ENCODE measurements around the gene ZBTB49. TPM values are rescaled to one million over a fixed set of nuclear protein-coding genes. Genes with fewer than 3 reads are reported as not detected.
"Not testable (repeated sequence)": the region's sequence is repeated elsewhere in the genome, so short reads cannot be mapped to it uniquely, and the experiment has no call there.

ZBTB49 gene
- total RNA-seq, 1 donor from 2014 or later = 1.8 TPM

DNA sequence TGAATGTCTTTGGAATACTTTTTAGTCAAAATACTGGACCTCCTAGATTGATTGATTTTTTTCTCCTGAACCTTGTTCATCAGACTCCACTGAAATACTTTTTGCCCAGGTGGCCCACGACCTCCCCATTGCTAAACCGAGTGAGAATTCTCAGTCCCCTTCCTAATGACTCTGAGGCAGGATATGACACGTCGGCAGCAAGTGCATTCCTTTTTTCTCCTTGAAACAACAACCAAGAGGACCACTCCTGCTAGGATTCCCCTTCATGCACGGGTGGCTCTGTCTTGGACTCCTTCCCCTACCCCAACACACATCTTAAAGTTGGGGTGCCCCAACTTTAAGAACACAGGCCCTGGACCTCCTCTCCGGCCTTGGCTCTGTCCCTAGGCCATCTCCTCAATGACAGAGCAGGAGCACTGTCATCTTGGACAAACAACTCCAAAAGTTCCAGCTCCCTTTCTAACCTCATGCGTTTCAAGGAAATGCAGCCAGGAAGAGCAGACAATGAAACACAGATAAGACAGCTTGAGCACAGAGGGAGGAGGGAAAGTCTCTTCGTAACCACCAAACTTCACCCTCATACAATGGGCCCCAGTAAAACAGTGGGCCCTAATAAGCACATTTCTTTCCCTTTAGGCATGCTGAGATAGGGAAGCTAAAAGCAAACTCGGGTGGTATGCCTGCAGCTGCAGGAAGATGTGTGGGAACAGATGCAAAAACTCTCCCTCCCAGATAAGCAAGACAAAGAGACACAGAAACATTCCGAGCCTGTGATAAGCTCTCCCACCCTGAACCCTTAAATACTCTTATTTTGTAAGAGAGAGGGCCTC lies 33.9 kb downstream of the ZBTB49 start:
- DNase-seq (ENCODE audit: low read depth in 2 of 2) = peak in 1 of 2 donors; percentile 26

GRCh38 chr4:4325321-4325720 lies 35.3 kb downstream of the ZBTB49 start:
- no peak for DNase-seq (ENCODE audit: low read depth in 2 of 2)

GRCh38 chr4:4326166-4326565 lies 36.1 kb downstream of the ZBTB49 start:
- no peak for DNase-seq (ENCODE audit: low read depth in 2 of 2)

DNA sequence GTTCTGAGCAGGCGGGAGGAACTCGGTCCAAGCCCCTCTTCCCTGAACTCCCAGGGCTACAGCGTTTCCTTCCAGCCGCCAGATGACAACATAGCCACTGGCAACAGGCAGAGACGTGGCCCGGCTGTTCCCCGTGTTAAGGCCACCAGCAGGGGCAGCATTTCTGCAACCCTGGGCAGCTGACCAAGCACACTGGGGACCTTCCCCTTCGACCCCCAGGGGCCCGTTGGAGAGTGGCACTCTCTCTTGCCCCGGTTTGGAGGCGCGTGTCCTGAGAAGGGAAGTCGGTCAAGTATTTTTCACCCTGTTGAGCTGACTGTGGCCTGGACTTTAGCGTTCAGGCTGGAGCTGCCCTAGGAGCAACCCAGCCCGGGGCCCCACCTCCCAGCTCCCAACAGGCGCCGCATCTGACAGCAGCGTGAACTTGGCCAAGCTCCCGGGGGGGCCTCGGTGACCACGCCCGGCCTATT lies 37.6 kb downstream of the ZBTB49 start:
- DNase-seq (ENCODE audit: low read depth in 2 of 2) = peak; percentile 21 to 62

DNA sequence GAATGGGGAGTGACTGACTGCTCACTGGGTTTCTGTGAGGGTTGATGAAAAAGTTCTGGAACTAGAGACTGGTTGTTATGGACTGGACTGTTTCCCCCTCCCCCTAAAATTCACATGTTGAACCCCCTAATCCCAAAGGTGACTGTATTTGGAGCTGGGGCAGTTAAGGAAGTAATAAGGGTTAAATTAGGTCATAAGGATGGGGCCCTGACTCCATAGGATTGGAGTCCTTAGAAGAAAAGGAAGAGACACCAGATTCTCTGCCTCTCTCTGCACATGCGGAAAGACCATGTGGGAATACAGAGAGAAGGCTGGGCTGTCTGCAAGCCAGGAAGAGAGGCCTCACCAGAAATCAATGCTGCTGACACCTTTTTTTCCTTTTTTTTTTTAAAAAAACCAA lies 38.2 kb downstream of the ZBTB49 start:
- no peak for DNase-seq (ENCODE audit: low read depth in 2 of 2)

GRCh38 chr4:4328840-4329239 lies 38.8 kb downstream of the ZBTB49 start:
- no peak for DNase-seq (ENCODE audit: low read depth in 2 of 2)

GRCh38 chr4:4329496-4329895 lies 39.4 kb downstream of the ZBTB49 start:
- no peak for DNase-seq (ENCODE audit: low read depth in 2 of 2)

GRCh38 chr4:4330794-4331193 lies 40.7 kb downstream of the ZBTB49 start:
- DNase-seq (ENCODE audit: low read depth in 2 of 2) = no peak

DNA sequence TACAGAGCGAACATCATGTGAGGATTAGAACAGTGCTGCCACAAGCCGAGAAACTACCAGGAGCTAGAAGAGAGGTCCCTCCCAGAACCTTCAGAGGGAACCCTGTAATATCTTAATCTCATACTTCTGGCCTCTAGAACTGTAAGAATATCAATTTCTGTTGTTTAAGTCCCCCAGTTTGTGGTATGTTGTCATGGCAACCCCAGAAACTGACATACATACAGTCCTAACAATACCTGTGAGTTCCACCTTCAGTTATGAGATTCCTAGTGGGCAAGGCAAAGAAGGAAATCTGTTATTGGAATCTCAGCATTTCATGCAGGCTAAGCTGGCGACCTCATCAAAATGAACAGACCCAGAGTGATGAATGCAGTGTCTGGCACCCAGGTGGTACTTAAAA lies 42.5 kb downstream of the ZBTB49 start:
- no peak for DNase-seq (ENCODE audit: low read depth in 2 of 2)

GRCh38 chr4:4333265-4333706 lies 43.2 kb downstream of the ZBTB49 start:
- no peak for DNase-seq (ENCODE audit: low read depth in 2 of 2)

DNA sequence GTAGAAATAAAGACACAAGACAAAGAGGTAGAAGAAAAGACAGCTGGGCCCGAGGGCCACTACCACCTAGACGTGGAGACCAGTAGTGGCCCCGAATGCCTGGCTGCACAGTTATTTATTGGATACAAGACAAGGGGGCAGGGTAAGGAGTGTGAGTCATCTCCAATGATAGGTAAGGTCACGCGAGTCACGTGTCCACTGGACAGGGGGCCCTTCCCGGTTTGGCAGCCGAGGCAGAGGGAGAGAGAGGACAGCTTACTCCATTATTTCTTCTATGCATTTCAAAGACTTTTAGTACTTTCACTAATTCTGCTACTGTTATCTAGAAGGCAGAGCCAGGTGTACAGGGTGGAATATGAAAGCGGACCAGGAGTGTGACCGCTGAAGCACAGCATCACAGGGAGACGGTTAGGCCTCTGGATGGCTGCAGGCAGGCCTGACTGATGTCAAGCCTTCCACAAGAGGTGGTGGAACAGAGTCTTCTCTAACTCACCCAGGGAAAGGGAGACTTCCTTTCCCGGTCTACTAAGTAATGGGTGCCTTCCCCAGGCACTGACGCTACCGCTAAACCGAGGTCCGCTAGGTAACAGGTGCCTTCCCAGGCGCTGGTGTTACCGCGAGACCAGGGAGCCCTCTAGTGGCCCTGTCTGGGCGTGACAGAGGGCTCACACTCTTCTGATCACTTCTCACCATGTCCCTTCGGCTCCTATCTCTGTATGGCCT lies 44.9 kb downstream of the ZBTB49 start:
- peak; percentile 31 to 65 for DNase-seq (ENCODE audit: low read depth in 2 of 2)

DNA sequence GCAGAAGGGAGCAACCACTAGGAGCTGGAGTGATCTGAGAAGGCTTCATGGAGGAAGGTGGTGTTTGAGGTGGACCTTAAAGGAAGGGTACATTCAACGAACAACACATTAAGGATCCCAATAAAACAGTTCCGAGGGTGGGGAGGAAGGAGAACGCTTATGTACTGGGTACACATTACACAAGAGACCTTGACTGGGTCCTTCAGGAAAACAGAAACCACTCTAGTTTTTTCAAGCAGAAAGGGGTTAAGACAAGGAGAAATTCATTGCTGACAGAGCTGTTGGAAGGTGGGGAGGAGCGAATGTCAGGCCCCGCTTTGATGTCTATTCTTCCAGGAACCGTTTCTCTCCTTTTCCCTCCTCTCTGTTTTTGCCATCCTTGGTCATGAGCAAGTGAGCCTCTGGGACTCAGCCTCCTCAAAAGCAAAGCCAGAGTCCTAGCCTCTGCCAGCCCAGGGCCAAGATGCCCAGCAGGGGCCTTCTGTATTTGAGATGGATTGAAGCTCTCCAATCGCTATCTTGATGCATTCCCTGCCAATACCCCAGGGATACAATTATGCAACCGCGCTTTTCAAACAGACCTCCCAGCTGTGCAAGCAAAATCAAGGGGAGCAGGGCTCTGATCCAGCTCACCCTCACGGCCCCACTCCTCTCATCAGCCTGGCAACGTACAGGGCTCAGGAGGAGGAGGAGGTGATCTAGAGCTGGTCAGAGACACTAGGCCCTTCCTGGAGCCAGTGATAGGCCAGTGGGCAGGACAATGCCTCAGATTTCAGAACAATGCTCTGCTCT lies 48.4 kb downstream of the ZBTB49 start:
- no peak for DNase-seq (ENCODE audit: low read depth in 2 of 2)

DNA sequence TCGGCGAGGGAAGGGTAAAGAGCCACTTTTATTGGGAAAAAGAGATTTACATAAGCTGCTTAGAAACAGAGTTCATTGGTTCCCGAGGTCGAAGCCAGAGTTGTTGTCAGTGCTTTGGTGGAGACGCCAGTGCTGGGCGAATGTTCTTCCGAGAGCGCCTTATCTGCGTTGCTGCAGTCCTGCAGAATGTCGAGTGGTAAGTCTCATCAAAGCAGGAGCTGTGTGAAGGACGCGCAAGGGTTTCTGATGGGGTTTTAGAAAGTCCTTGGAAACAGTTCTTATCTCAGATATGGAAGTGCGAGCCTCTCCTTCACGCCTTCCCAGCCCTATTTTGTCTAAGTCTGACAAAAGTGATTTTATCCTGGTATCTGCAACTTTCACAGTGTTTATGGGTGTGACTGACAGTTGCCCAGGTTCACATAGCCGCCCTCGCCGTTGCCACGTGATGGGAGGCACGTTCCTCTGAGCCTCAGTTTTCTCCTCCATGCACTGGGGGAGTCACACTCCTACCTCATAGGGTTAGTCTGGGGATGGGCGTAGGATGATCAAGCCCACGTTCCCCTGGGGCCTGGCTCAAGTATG lies 49.5 kb downstream of the ZBTB49 start:
- no peak for DNase-seq (ENCODE audit: low read depth in 2 of 2)

DNA sequence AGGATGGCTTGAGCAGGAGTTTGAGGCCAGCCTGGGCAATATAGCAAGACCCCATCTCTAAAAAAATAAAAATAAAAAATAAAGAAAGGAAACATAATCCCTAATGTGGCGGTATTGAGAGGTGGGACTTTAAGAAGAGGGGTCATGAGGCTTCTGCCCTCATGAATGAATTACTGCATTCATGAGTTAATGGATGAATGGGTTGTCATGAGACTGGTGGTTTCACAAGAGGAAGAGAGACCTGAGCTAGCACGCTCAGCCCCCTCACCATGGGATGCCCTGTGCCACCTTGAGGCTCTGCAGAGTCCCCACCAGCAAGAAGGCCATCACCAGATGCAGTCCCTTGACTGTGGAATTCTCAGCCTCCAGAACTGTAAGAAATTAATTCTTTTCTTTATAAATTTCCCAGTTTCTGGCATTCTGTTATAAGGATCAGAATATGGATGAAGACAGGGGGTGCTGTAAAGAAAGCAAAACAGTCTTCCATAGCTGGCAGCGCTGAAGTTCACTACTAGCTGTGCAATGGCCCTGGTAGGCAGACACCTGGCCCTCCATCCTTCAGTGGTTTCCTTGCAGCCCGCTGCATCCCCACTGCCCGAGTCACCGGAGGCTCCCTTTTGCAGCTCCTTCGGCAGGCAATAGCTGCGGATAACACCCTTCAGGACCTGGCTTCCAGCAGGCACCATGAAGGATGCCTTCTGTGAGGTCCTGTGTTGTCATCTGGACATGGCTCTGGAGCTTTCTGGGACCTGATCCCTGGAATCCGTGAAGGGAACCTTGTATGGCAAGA lies 52.0 kb downstream of the ZBTB49 start:
- DNase-seq (ENCODE audit: low read depth in 2 of 2) = no peak

- no peak for DNase-seq (ENCODE audit: low read depth in 2 of 2)
Measured at GRCh38 chr4:4343038-4343437, 53.0 kb downstream of the ZBTB49 start.

DNA sequence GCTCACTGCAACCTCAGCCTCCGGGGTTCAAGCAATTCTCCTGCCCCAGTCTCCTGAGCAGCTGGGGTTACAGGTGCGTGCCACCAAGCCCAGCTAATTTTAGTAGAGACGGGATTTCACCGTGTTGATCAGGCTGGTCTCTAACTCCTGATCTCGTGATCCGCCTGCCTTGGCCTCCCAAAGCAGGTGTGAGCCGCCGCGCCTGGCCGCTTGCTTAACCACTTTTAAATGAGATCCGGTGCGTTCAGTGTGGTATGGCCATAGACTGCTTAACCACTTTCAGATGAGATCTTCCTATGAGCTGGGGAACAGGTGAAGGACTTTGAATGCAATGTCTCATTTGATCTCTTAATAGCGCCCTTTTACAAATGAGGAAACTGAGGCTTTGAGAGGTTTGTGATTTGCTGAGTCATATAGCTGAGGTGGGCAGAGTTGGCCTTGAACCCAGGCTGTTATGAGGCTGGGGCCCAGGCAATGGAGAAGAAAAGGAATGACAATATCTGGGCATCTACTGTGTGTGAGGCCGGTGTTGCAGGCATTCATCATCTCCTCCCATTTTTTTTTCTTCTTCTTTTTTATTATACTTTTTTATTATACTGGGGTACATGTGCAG lies 55.0 kb downstream of the ZBTB49 start:
- DNase-seq (ENCODE audit: low read depth in 2 of 2) = no peak

DNA sequence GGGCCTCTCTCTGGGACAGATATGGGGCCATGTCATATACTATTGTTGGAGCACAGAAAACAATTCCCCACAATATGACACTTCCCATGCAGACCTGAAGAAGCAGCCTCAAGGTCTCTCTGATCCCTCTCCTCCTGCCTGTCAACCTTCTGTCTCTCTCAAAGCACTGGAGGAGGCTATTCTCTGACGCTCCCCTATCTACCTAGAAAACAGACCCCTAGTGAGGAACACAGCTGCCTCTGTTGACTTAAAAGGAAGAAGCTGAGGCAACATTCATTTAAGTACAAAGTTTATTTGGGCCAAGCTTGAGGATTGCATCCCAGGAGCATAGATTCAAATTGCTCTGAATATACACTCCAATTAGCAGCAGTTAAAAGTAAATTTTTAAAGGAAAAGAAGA lies 57.5 kb downstream of the ZBTB49 start:
- no peak for DNase-seq (ENCODE audit: low read depth in 2 of 2)

DNA sequence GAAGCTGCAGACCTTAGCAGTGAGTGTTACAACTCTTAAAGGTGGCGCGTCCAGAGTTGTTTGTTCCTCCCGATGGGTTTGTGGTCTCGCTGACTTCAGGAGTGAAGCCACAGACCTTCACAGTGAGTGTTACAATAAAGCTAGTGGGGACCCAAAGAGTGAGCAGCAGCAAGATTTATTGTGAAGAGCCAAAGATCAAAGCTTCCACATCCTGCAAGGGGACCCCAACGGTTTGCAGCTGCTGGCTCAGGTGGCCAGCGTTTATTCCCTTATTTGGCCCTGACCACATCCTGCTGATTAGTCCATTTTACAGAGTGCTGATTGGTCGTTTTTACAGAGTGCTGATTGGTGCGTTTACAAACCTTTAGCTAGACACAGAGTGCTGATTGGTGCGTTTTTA lies 58.5 kb downstream of the ZBTB49 start:
- DNase-seq (ENCODE audit: low read depth in 2 of 2) = not testable (repeated sequence)

GRCh38 chr4:4349867-4350266 lies 59.8 kb downstream of the ZBTB49 start:
- DNase-seq (ENCODE audit: low read depth in 2 of 2) = no peak

DNA sequence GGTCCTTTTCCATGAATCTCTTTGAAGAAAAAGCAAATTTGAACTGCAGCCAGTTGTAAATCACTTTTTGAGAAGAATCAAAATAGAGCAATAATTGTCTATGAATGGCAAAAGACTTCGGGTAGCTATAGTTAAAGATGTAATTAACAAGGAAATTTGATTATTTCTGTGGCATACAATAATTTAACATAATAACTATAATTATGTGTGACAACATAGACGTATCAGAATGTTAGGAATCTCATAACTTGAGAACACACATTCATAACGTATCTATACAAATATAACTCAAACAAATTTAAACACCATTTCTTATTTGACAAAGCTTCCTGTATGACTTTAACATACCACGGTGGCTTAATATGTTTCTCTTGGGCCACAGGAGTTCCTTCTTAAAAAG lies 60.9 kb downstream of the ZBTB49 start:
- no peak for DNase-seq (ENCODE audit: low read depth in 2 of 2)
